ENCODE results near the gene PDE6G. TPM values are rescaled to one million over a fixed set of nuclear protein-coding genes. Genes with fewer than 3 reads are reported as not detected.
A peak's percentile ranks its signal among the peaks of the same experiment; 100 is the strongest.

Gene PDE6G
- total and polyA plus RNA-seq, 2 of the 13 experiments (the other 11 are each of a cell fraction or from before 2014, with no cell fraction given) = 1.4 to 6.7 TPM

DNA sequence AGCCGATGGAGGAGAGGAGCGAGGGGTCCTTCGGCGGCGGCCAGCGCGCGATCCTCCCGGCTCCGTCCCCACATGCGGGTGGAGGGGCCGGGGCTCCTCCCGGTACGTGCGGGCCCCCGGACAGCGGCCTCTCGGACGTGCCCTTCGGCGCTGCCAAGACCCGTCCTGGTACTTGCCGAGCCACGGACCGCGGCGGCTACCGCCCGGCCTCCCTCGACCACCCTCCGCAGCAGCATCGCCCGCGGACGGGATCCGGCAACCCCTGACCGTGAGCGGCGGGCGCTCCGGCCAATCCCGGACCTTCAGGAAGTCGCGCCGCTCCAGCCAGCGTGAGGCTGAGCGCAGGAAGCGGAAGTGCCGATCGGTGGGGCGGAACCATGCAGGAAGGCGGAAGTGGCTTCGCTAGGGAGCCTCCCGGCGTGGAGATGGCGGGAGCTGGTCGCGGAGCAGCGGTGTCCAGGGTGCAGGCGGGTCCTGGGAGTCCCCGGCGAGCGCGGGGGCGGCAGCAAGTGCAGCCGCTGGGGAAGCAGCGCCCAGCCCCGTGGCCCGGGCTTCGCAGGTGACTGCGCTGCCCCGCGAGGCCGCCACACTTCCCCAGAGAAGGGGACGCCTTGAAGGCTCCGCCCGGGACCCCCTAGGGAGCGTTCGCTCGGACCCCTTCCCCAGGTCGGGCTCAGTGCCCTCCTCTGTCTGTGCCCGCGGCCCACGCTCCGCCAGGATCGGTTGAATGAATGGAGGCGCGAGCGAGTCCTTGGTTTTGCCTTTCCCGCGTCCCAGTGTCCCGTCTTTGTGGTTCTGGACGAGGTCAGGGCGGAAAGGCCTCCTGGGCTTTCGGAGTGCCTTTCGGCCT is 10.2 kb upstream of the PDE6G start, which contains the start of the genes CCDC137 and OXLD1 (continued):
- TF ChIP-seq, protein P1, sequence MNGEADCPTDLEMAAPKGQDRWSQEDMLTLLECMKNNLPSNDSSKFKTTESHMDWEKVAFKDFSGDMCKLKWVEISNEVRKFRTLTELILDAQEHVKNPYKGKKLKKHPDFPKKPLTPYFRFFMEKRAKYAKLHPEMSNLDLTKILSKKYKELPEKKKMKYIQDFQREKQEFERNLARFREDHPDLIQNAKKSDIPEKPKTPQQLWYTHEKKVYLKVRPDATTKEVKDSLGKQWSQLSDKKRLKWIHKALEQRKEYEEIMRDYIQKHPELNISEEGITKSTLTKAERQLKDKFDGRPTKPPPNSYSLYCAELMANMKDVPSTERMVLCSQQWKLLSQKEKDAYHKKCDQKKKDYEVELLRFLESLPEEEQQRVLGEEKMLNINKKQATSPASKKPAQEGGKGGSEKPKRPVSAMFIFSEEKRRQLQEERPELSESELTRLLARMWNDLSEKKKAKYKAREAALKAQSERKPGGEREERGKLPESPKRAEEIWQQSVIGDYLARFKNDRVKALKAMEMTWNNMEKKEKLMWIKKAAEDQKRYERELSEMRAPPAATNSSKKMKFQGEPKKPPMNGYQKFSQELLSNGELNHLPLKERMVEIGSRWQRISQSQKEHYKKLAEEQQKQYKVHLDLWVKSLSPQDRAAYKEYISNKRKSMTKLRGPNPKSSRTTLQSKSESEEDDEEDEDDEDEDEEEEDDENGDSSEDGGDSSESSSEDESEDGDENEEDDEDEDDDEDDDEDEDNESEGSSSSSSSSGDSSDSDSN (CRISPR knock-in tag; IDR thresholded peaks at IDR 0.05) = peak; percentile 87; the same call in 1 of the 2 replicates
- TF ChIP-seq ZMAT5 (CRISPR knock-in tag; IDR thresholded peaks at IDR 0.05; ENCODE audit: borderline replicate concordance, low read depth) = no peak
- TF ChIP-seq, protein P2, sequence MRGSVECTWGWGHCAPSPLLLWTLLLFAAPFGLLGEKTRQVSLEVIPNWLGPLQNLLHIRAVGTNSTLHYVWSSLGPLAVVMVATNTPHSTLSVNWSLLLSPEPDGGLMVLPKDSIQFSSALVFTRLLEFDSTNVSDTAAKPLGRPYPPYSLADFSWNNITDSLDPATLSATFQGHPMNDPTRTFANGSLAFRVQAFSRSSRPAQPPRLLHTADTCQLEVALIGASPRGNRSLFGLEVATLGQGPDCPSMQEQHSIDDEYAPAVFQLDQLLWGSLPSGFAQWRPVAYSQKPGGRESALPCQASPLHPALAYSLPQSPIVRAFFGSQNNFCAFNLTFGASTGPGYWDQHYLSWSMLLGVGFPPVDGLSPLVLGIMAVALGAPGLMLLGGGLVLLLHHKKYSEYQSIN (CRISPR knock-in tag; IDR thresholded peaks at IDR 0.05; ENCODE audit: borderline replicate concordance) = no peak
- TF ChIP-seq NRL (CRISPR knock-in tag; IDR thresholded peaks at IDR 0.05; ENCODE audit: borderline replicate concordance) = peak; percentile 77
- TF ChIP-seq SMAD1 (CRISPR knock-in tag; IDR thresholded peaks at IDR 0.05; ENCODE audit: borderline replicate concordance, low read depth) = peak; percentile 82; the same call in 1 of the 2 replicates
- TF ChIP-seq, protein P3, sequence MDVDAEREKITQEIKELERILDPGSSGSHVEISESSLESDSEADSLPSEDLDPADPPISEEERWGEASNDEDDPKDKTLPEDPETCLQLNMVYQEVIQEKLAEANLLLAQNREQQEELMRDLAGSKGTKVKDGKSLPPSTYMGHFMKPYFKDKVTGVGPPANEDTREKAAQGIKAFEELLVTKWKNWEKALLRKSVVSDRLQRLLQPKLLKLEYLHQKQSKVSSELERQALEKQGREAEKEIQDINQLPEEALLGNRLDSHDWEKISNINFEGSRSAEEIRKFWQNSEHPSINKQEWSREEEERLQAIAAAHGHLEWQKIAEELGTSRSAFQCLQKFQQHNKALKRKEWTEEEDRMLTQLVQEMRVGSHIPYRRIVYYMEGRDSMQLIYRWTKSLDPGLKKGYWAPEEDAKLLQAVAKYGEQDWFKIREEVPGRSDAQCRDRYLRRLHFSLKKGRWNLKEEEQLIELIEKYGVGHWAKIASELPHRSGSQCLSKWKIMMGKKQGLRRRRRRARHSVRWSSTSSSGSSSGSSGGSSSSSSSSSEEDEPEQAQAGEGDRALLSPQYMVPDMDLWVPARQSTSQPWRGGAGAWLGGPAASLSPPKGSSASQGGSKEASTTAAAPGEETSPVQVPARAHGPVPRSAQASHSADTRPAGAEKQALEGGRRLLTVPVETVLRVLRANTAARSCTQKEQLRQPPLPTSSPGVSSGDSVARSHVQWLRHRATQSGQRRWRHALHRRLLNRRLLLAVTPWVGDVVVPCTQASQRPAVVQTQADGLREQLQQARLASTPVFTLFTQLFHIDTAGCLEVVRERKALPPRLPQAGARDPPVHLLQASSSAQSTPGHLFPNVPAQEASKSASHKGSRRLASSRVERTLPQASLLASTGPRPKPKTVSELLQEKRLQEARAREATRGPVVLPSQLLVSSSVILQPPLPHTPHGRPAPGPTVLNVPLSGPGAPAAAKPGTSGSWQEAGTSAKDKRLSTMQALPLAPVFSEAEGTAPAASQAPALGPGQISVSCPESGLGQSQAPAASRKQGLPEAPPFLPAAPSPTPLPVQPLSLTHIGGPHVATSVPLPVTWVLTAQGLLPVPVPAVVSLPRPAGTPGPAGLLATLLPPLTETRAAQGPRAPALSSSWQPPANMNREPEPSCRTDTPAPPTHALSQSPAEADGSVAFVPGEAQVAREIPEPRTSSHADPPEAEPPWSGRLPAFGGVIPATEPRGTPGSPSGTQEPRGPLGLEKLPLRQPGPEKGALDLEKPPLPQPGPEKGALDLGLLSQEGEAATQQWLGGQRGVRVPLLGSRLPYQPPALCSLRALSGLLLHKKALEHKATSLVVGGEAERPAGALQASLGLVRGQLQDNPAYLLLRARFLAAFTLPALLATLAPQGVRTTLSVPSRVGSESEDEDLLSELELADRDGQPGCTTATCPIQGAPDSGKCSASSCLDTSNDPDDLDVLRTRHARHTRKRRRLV (CRISPR knock-in tag; IDR thresholded peaks at IDR 0.05) = no peak
- TF ChIP-seq, protein P4, sequence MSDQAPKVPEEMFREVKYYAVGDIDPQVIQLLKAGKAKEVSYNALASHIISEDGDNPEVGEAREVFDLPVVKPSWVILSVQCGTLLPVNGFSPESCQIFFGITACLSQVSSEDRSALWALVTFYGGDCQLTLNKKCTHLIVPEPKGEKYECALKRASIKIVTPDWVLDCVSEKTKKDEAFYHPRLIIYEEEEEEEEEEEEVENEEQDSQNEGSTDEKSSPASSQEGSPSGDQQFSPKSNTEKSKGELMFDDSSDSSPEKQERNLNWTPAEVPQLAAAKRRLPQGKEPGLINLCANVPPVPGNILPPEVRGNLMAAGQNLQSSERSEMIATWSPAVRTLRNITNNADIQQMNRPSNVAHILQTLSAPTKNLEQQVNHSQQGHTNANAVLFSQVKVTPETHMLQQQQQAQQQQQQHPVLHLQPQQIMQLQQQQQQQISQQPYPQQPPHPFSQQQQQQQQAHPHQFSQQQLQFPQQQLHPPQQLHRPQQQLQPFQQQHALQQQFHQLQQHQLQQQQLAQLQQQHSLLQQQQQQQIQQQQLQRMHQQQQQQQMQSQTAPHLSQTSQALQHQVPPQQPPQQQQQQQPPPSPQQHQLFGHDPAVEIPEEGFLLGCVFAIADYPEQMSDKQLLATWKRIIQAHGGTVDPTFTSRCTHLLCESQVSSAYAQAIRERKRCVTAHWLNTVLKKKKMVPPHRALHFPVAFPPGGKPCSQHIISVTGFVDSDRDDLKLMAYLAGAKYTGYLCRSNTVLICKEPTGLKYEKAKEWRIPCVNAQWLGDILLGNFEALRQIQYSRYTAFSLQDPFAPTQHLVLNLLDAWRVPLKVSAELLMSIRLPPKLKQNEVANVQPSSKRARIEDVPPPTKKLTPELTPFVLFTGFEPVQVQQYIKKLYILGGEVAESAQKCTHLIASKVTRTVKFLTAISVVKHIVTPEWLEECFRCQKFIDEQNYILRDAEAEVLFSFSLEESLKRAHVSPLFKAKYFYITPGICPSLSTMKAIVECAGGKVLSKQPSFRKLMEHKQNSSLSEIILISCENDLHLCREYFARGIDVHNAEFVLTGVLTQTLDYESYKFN (CRISPR knock-in tag; conservative IDR thresholded peaks at IDR 0.05) = peak; percentile 49; the same call in 1 of the 2 replicates
- no peak; the same call in 1 of the 2 replicates for TF ChIP-seq ZNF790 (CRISPR knock-in tag; IDR thresholded peaks at IDR 0.05; ENCODE audit: borderline replicate concordance)
- no peak for TF ChIP-seq USF2 (IDR thresholded peaks at IDR 0.05; ENCODE audit: low read depth, low read length)
- TF ChIP-seq USF2 (CRISPR knock-in tag; IDR thresholded peaks at IDR 0.05; ENCODE audit: borderline replicate concordance) = no peak; the same call in 1 of the 2 replicates
- TF ChIP-seq NR1H2 (CRISPR knock-in tag; IDR thresholded peaks at IDR 0.05; ENCODE audit: borderline replicate concordance, low read depth) = 0 out of 2 replicates have a peak, but pooled peaks have one; percentile 27
